GM21786 (cell line): Measurements from ENCODE around the gene FLCN.
A peak's percentile ranks its signal among the peaks of the same experiment; 100 is the strongest.
"Not testable (repeated sequence)": the region's sequence is repeated elsewhere in the genome, so short reads cannot be mapped to it uniquely, and the experiment has no call there.

Source experiments
- ATAC-seq: cut with Tn5 transposase; IDR thresholded peaks from one replicate; pipeline ENCODE4 v1.9.1; 2021; ENCODE audit not compliant: unreplicated experiment

Gene FLCN

GRCh38 chr17:17214646-17215436 is 22.1 kb downstream of the FLCN start:
- ATAC-seq, result no peak

GRCh38 chr17:17213775-17214174 is 23.2 kb downstream of the FLCN start:
- no peak for ATAC-seq

- no peak for ATAC-seq
Observed at GRCh38 chr17:17207998-17208397, 29.0 kb downstream of the FLCN start.

GRCh38 chr17:17206913-17207335 is 30.0 kb downstream of the FLCN start:
- ATAC-seq, result no peak

GRCh38 chr17:17206124-17206912 is 30.6 kb downstream of the FLCN start, which contains the start of gene PLD6:
TSS of gene PLD6 (minus strand) at chr17:17206333. CDS start at chr17:17206286, 47 bp downstream.
- ATAC-seq, result peak; percentile 43

- ATAC-seq, result no peak
Observed at GRCh38 chr17:17205368-17206123, 31.4 kb downstream of the FLCN start.

GRCh38 chr17:17204635-17205231 is 32.2 kb downstream of the FLCN start:
- no peak for ATAC-seq

GRCh38 chr17:17204041-17204591 is 32.9 kb downstream of the FLCN start:
- no peak for ATAC-seq

GRCh38 chr17:17203173-17203730 is 33.7 kb downstream of the FLCN start:
- ATAC-seq, result no peak

GRCh38 chr17:17201907-17202306 is 35.1 kb downstream of the FLCN start:
- no peak for ATAC-seq

GRCh38 chr17:17201271-17201670 is 35.7 kb downstream of the FLCN start:
- ATAC-seq, result no peak

GRCh38 chr17:17200831-17201230 is 36.1 kb downstream of the FLCN start:
- no peak for ATAC-seq

- ATAC-seq, result no peak
Observed at GRCh38 chr17:17200311-17200710, 36.7 kb downstream of the FLCN start.

GRCh38 chr17:17198281-17198680 is 38.7 kb downstream of the FLCN start:
- no peak for ATAC-seq

GRCh38 chr17:17196776-17197175 is 40.2 kb downstream of the FLCN start:
- ATAC-seq, result no peak

GRCh38 chr17:17195466-17195865 is 41.5 kb downstream of the FLCN start:
- ATAC-seq, result not testable (repeated sequence)

- ATAC-seq, result no peak
Observed at GRCh38 chr17:17191961-17192381, 45.0 kb downstream of the FLCN start.

- no peak for ATAC-seq
Observed at GRCh38 chr17:17191346-17191792, 45.6 kb downstream of the FLCN start.

- no peak for ATAC-seq
Observed at GRCh38 chr17:17190188-17190587, 46.8 kb downstream of the FLCN start.

GRCh38 chr17:17189559-17189958 is 47.4 kb downstream of the FLCN start:
- ATAC-seq, result no peak
